ENCODE results near the gene DNAJB6.

The DNAJB6 gene

DNA sequence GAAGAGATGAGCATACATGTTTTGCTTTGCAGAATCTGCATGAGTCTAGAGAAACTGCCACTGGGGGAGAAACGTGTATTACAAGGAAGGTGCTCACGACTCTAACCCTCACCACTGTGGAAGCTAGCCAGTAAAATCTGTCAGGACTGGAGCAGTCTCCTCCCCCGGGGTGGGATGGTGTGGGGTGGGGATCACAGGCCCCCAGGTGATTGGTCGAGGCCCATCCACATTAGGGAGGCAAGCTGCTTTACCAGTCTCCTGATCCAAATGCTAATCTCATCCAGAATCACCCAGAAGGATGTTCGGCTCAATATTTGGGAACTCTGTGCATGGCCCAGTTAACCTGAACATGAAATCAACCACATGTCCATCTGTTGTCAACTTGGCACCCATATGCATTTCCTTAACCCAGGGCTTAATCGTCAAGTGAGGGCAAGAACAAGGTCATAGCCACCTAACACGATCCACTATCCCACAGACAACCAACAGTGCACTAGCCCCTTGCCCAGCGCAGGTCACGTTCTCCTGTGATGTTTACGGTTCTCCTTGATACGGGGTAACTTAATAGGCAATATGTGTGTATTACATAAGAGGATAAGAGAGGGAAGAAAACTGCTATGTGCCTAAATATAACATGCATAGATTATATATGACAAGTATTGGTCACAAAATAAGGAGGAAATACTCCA lies 40.8 kb downstream of the DNAJB6 start:
- H3K9ac ChIP-seq (ENCODE audit: low read length): no peak overlapping the region
- no peak overlapping the region for H3K27ac ChIP-seq (ENCODE audit: low read depth, low read length)
- no peaks in the 10 kb centered on the region for H3K9me2 ChIP-seq (replicated peaks; ENCODE audit: insufficient read depth, low read length)
- H3K36me3 ChIP-seq (ENCODE audit: low read length): peaks cover 12% of the 10 kb centered on the region; the same call in 1 of the 2 replicates
- no peak overlapping the region for H2AFZ ChIP-seq (ENCODE audit: low read depth, low read length, severe bottlenecking)
- H3K9me3 ChIP-seq (ENCODE audit: insufficient read depth, low read length): no peaks in the 10 kb centered on the region
- no peak overlapping the region for H3K4me2 ChIP-seq (ENCODE audit: low read depth, low read length, poor library complexity, severe bottlenecking)
- H4K20me1 ChIP-seq (ENCODE audit: low read depth, low read length): peaks cover 12% of the 10 kb centered on the region; the same call in 1 of the 2 replicates
- H3K79me2 ChIP-seq (ENCODE audit: insufficient read depth, low read length): peaks cover 88% of the 10 kb centered on the region
- no peaks in the 10 kb centered on the region for H3K27me3 ChIP-seq (ENCODE audit: low read length)
- H3K4me3 ChIP-seq (ENCODE audit: insufficient read depth, low read length, poor library complexity, severe bottlenecking): no peak overlapping the region
- H3F3A ChIP-seq (ENCODE audit: insufficient read depth): no peaks in the 10 kb centered on the region
- TF ChIP-seq, protein P1, sequence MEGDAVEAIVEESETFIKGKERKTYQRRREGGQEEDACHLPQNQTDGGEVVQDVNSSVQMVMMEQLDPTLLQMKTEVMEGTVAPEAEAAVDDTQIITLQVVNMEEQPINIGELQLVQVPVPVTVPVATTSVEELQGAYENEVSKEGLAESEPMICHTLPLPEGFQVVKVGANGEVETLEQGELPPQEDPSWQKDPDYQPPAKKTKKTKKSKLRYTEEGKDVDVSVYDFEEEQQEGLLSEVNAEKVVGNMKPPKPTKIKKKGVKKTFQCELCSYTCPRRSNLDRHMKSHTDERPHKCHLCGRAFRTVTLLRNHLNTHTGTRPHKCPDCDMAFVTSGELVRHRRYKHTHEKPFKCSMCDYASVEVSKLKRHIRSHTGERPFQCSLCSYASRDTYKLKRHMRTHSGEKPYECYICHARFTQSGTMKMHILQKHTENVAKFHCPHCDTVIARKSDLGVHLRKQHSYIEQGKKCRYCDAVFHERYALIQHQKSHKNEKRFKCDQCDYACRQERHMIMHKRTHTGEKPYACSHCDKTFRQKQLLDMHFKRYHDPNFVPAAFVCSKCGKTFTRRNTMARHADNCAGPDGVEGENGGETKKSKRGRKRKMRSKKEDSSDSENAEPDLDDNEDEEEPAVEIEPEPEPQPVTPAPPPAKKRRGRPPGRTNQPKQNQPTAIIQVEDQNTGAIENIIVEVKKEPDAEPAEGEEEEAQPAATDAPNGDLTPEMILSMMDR (IDR thresholded peaks at IDR 0.05; ENCODE audit: insufficient read depth, low read length, poor library complexity, severe bottlenecking): no peak
- no peak for TF ChIP-seq EZH2phosphoT487 (conservative IDR thresholded peaks at IDR 0.05; ENCODE audit: low read length)

DNA sequence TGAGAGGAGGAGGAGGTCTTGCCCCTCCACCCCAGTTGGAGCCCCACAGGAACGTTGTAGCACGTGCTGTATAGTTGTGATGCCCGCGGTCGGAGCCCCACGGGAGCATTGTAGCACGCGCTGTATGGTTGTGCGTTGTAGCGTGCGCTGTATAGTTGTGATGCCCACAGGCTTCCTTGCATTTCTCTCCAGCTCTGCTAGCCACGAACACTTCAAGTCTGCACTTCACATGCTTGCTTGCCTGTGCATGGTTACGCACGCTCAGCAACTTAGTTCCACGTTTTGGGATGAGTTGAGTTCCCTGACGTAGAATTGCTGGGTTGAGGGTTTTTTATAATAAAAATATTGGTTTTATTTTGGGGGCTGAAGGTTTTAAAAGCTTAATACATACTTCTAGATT lies 41.6 kb downstream of the DNAJB6 start:
- Histone ChIP-seq H4K20me1 (ENCODE audit: low read depth, low read length) (peaks cover 12% of the 10 kb centered on the region; the same call in 1 of the 2 replicates), H3K36me3 (ENCODE audit: low read length) (peaks cover 14% of the 10 kb centered on the region; the same call in 1 of the 2 replicates)

DNA sequence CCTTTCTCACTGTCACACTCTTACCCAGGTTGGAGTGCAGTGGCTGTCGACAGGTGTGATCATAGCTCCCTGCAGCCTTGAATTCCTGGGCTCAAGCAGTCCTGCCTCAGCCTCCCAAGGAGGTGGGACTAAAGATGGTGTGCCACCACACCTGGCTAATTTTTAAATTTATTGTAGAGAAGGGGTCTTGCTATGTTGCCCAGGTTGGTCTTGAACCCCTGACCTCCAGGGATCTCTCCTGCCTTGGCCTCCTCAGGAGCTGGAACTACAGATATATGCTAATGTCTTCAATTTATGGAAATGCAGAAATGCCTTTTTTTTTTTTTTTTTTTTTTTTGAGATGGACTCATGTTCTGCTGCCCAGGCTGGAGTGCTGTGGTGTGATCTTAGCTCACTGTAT lies 42.7 kb downstream of the DNAJB6 start:
- Histone ChIP-seq H3K9me2 (replicated peaks; ENCODE audit: insufficient read depth, low read length) (no peaks in the 10 kb centered on the region), H4K20me1 (ENCODE audit: low read depth, low read length) (peaks cover 12% of the 10 kb centered on the region; the same call in 1 of the 2 replicates), H3K4me3 (ENCODE audit: insufficient read depth, low read length, poor library complexity, severe bottlenecking) (no peak overlapping the region), H3K79me2 (ENCODE audit: insufficient read depth, low read length) (peaks cover 70% of the 10 kb centered on the region), H3K4me2 (ENCODE audit: low read depth, low read length, poor library complexity, severe bottlenecking) (no peak overlapping the region), H3K27ac (ENCODE audit: low read depth, low read length) (no peak overlapping the region), H2AFZ (ENCODE audit: low read depth, low read length, severe bottlenecking) (no peak overlapping the region), H3K9me3 (ENCODE audit: insufficient read depth, low read length) (no peaks in the 10 kb centered on the region), H3K36me3 (ENCODE audit: low read length) (peaks cover 24% of the 10 kb centered on the region; the same call in 1 of the 2 replicates), H3F3A (ENCODE audit: insufficient read depth) (peaks cover 10% of the 10 kb centered on the region), H3K9ac (ENCODE audit: low read length) (no peak overlapping the region), H3K27me3 (ENCODE audit: low read length) (no peaks in the 10 kb centered on the region)
- TF ChIP-seq, protein P1 (IDR thresholded peaks at IDR 0.05; ENCODE audit: insufficient read depth, low read length, poor library complexity, severe bottlenecking): no peak
- no peak for TF ChIP-seq EZH2phosphoT487 (conservative IDR thresholded peaks at IDR 0.05; ENCODE audit: low read length)

More for the DNA sequence above, 41.6 kb downstream of the DNAJB6 start:
- H3F3A ChIP-seq (ENCODE audit: insufficient read depth): no peaks in the 10 kb centered on the region
- no peak overlapping the region for H3K4me2 ChIP-seq (ENCODE audit: low read depth, low read length, poor library complexity, severe bottlenecking)
- TF ChIP-seq, protein P1 (IDR thresholded peaks at IDR 0.05; ENCODE audit: insufficient read depth, low read length, poor library complexity, severe bottlenecking): no peak
- no peak for TF ChIP-seq EZH2phosphoT487 (conservative IDR thresholded peaks at IDR 0.05; ENCODE audit: low read length)
- no peak overlapping the region for H3K4me3 ChIP-seq (ENCODE audit: insufficient read depth, low read length, poor library complexity, severe bottlenecking)
- no peak overlapping the region for H3K27ac ChIP-seq (ENCODE audit: low read depth, low read length)
- no peaks in the 10 kb centered on the region for H3K27me3 ChIP-seq (ENCODE audit: low read length)
- no peak overlapping the region for H3K9ac ChIP-seq (ENCODE audit: low read length)
- H2AFZ ChIP-seq (ENCODE audit: low read depth, low read length, severe bottlenecking): no peak overlapping the region
- H3K9me2 ChIP-seq (replicated peaks; ENCODE audit: insufficient read depth, low read length): no peaks in the 10 kb centered on the region
- peaks cover 80% of the 10 kb centered on the region for H3K79me2 ChIP-seq (ENCODE audit: insufficient read depth, low read length)
- no peaks in the 10 kb centered on the region for H3K9me3 ChIP-seq (ENCODE audit: insufficient read depth, low read length)
